ENCODE measurements around the gene RASL11A. TPM values are rescaled to one million over a fixed set of nuclear protein-coding genes. Genes with fewer than 3 reads are reported as not detected.

Gene RASL11A
- total and polyA plus RNA-seq, 2 of the 13 experiments (the other 11 are each of a cell fraction or from before 2014, with no cell fraction given): 3.0 to 4.1 TPM

DNA sequence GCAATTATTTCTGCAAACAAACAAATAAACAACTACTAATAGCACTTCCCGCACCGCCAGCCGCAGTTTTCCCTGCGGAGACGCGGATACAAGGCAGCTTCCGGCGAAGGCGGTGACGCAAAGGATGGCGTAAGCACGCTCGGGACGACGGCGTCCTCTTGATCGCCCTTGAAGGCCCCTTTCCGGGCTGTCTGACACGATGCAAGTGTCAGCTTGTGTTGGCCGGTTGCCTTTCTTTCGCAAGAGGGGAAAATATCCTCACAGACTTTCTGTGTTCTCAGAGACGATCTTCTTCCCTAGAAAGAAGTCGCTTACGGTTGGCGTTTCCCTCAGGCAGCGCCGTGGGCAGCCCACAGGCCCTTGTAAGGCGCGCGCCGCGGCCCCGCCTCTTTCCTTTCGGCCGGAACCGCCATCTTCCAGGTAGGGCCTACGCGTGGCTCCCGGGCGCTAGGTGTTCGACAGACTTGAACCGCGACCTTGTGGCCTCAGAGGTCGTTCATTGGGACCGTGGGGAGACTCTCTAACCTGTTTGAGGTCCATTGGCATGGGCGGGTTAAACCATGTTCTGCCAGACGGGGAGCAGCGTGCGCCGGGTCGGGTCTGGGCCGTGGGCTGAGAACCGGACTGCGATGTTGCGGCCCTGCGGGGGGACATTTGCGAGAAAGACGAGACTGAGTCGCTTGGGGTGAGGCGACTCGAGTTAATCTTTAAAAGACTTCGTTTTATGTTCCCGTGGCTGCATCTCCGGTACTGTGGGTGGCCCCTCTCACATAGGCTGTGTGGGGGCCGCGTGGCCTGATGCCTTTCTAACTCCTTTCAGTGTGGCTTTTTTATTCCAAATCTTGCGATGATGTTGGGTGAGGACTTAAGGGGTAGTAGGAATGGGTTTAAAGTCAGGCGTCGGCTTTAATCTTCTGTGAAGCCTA is 19.2 kb upstream of the RASL11A start, which contains the start of gene RPL21 (continued):
- TF ChIP-seq ATF6 (CRISPR knock-in tag; conservative IDR thresholded peaks at IDR 0.05) (no peak), ATRX (CRISPR knock-in tag; IDR thresholded peaks at IDR 0.05; ENCODE audit: borderline replicate concordance) (no peak), NCOA1 (CRISPR knock-in tag; IDR thresholded peaks at IDR 0.05) (0 out of 2 replicates have a peak, but pooled peaks have one; percentile 18), ZNF430 (CRISPR knock-in tag; IDR thresholded peaks at IDR 0.05) (peak; percentile 95), ZNF547 (CRISPR knock-in tag; IDR thresholded peaks at IDR 0.05) (peak; percentile 49; the same call in 1 of the 2 replicates), HOXA5 (CRISPR knock-in tag; IDR thresholded peaks at IDR 0.05) (peak; percentile 89), POLR2A (IDR thresholded peaks at IDR 0.05; ENCODE audit: insufficient read depth in 1 of 2, low read depth in 2 of 2, low read length in 2 of 2) (peak; percentile 86 to 88), ATF7 (IDR thresholded peaks at IDR 0.05) (no peak), ATF7 (CRISPR knock-in tag; IDR thresholded peaks at IDR 0.05) (peak; percentile 7; the same call in 1 of the 2 replicates), HCFC1 (IDR thresholded peaks at IDR 0.05; ENCODE audit: low read depth, low read length) (peak; percentile 17; the same call in 1 of the 2 replicates), HNF1B (CRISPR knock-in tag; IDR thresholded peaks at IDR 0.05) (peak; percentile 44; the same call in 1 of the 2 replicates), NFYB (CRISPR knock-in tag; IDR thresholded peaks at IDR 0.05) (no peak), ZC3H13 (CRISPR knock-in tag; IDR thresholded peaks at IDR 0.05) (no peak), ZNF781 (CRISPR knock-in tag; IDR thresholded peaks at IDR 0.05; ENCODE audit: borderline replicate concordance, not compliant biosample characterization) (no peak), ZNF503 (CRISPR knock-in tag; IDR thresholded peaks at IDR 0.05) (peak; percentile 42; the same call in 1 of the 2 replicates), TCF12 (IDR thresholded peaks at IDR 0.05) (no peak), TCF12 (CRISPR knock-in tag; IDR thresholded peaks at IDR 0.05) (no peak), ETV6 (CRISPR knock-in tag; conservative IDR thresholded peaks at IDR 0.05) (peak; percentile 45; the same call in 1 of the 2 replicates), ELF3 (CRISPR knock-in tag; IDR thresholded peaks at IDR 0.05) (peak; percentile 40; the same call in 1 of the 2 replicates), ZNF530 (CRISPR knock-in tag; IDR thresholded peaks at IDR 0.05; ENCODE audit: low read depth) (no peak), MIER2 (CRISPR knock-in tag; IDR thresholded peaks at IDR 0.05) (no peak), KLF16 (CRISPR knock-in tag; IDR thresholded peaks at IDR 0.05) (peak in 1 of 2 experiments; percentile 81; a peak in 2 of 4 replicates), NFRKB (IDR thresholded peaks at IDR 0.05) (no peak)
- TF ChIP-seq, protein P1, sequence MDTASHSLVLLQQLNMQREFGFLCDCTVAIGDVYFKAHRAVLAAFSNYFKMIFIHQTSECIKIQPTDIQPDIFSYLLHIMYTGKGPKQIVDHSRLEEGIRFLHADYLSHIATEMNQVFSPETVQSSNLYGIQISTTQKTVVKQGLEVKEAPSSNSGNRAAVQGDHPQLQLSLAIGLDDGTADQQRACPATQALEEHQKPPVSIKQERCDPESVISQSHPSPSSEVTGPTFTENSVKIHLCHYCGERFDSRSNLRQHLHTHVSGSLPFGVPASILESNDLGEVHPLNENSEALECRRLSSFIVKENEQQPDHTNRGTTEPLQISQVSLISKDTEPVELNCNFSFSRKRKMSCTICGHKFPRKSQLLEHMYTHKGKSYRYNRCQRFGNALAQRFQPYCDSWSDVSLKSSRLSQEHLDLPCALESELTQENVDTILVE (CRISPR knock-in tag; IDR thresholded peaks at IDR 0.05): peak; percentile 42; the same call in 1 of the 2 replicates
